SK-N-SH (cell line): ENCODE measurements around the gene MYO18B. TPM values are rescaled to one million over a fixed set of nuclear protein-coding genes. Genes with fewer than 3 reads are reported as not detected.

Experiments
- CTCF ChIA-PET: fragments of 300-600, 350-600 bp; formaldehyde crosslinking; extraction: SDS; loops from one replicate; lab custom pipeline; 2021; lab: Yijun Ruan, JAX
- POLR2A ChIA-PET: fragments of 350-600 bp; sonication (Branson Sonifier 250); formaldehyde crosslinking; extraction: SDS; loops from one replicate; lab custom pipeline; 2020; ENCODE audit warnings: antibody characterized with exemption, inconsistent platforms; lab: Yijun Ruan, JAX
- DNase-seq: peaks from one replicate; pipeline ENCODE4 v3.0.0; 2012
- H2AFZ ChIP-seq: fragments of 200-600 bp; sonication (generic); 2 replicates; pipeline ENCODE4 v1.8.1; 2016; ENCODE audit warnings: antibody characterized with exemption, mild to moderate bottlenecking, low read depth
- H3F3A ChIP-seq: fragments of 200-600 bp; sonication (generic); replicated peaks from 2 replicates; pipeline ENCODE3; 2016; ENCODE audit warnings: antibody characterized with exemption, mild to moderate bottlenecking; ENCODE audit not compliant: insufficient read depth
- H3K27ac ChIP-seq, 2 experiments: fragments of 200-500 bp in 1 of 2; fragments of 200-600 bp in 1 of 2; sonication (Bioruptor generic) in 1 of 2; sonication (generic), shearing (Covaris generic) in 1 of 2; 2 replicates each; pipeline versions ENCODE4 v1.5.1 to v1.6.1; 2014 to 2016; ENCODE audit warnings: low read depth in 2 of 2, inconsistent platforms in 1 of 2, low read length in 1 of 2, mild to moderate bottlenecking in 1 of 2, mixed read lengths in 1 of 2
- H3K27me3 ChIP-seq: fragments of 200-600 bp; sonication (generic), shearing (Covaris generic); 2 replicates; pipeline ENCODE4 v1.6.1; 2016; ENCODE audit warnings: mixed run types; ENCODE audit not compliant: insufficient read depth
- H3K36me3 ChIP-seq, 2 experiments: fragments of 200-500 bp in 1 of 2; fragments of 200-600 bp in 1 of 2; sonication (Bioruptor generic) in 1 of 2; sonication (generic) in 1 of 2; replicated peaks in 1 of 2; 2 replicates each; pipeline versions ENCODE3 to v1.5.1; 2014 to 2016; ENCODE audit warnings: low read length in 1 of 2, mild to moderate bottlenecking in 1 of 2; ENCODE audit not compliant: insufficient read depth in 2 of 2, control insufficient read depth in 1 of 2
- H3K4me1 ChIP-seq, 2 experiments: fragments of 200-500 bp in 1 of 2; fragments of 200-600 bp in 1 of 2; sonication (Bioruptor generic) in 1 of 2; sonication (generic), shearing (Covaris generic) in 1 of 2; 2 replicates each; pipeline versions ENCODE4 v1.5.1 to v1.6.1; 2014 to 2016; ENCODE audit warnings: low read depth in 1 of 2, low read length in 1 of 2, mixed run types in 1 of 2; ENCODE audit not compliant: insufficient read depth in 2 of 2, control insufficient read depth in 1 of 2
- H3K4me2 ChIP-seq: fragments of 200-600 bp; sonication (generic), shearing (Covaris generic); 2 replicates; pipeline ENCODE4 v1.6.1; 2017; ENCODE audit warnings: mixed run types
- H3K4me3 ChIP-seq, 2 experiments: fragments of 200-500 bp in 1 of 2; fragments of 200-600 bp in 1 of 2; sonication (Bioruptor generic) in 1 of 2; sonication (generic), shearing (Covaris generic) in 1 of 2; 2 replicates each; pipeline versions ENCODE4 v1.5.1 to v1.8.1; 2014 to 2016; ENCODE audit warnings: low read depth in 2 of 2, inconsistent platforms in 1 of 2, low read length in 1 of 2, mild to moderate bottlenecking in 1 of 2, mixed read lengths in 1 of 2, moderate library complexity in 1 of 2
- H3K79me2 ChIP-seq: fragments of 200-600 bp; sonication (generic); 2 replicates; pipeline ENCODE4 v1.8.1; 2017; ENCODE audit warnings: mild to moderate bottlenecking; ENCODE audit not compliant: insufficient read depth
- H3K9ac ChIP-seq: fragments of 200-600 bp; sonication (generic); 2 replicates; pipeline ENCODE4 v1.6.1; 2017; ENCODE audit warnings: mixed run types
- H3K9me2 ChIP-seq: fragments of 200-600 bp; sonication (generic); 2 replicates; pipeline ENCODE4 v1.6.1; 2017; ENCODE audit warnings: mixed run types
- H3K9me3 ChIP-seq: fragments of 200-600 bp; sonication (generic); 2 replicates; pipeline ENCODE4 v1.6.1; 2017; ENCODE audit warnings: mixed run types, mild to moderate bottlenecking, moderate library complexity
- H4K20me1 ChIP-seq: fragments of 200-600 bp; sonication (generic); 2 replicates; pipeline ENCODE4 v1.6.1; 2017; ENCODE audit warnings: mild to moderate bottlenecking, mixed run types; ENCODE audit not compliant: insufficient read depth
- EZH2phosphoT487 ChIP-seq: fragments of 200-600 bp; sonication (generic); IDR thresholded peaks from 2 replicates; pipeline ENCODE4 v1.6.1; 2017; ENCODE audit warnings: low read depth, mixed run types, mild to moderate bottlenecking, antibody characterized with exemption, moderate library complexity, borderline replicate concordance
- FOXJ3 ChIP-seq: sonication (generic); formaldehyde crosslinking; IDR thresholded peaks from 2 replicates; pipeline ENCODE4 v1.5.1; 2020; ENCODE audit warnings: mild to moderate bottlenecking, missing genetic modification reagents
- GABPA ChIP-seq: IDR thresholded peaks from 2 replicates; pipeline ENCODE4 v1.4.0; 2012; ENCODE audit warnings: low read depth, mild to moderate bottlenecking
- GATA2 ChIP-seq: sonication (generic); formaldehyde crosslinking; IDR thresholded peaks from 2 replicates; pipeline ENCODE4 v1.5.0; 2020; ENCODE audit warnings: mild to moderate bottlenecking, missing genetic modification reagents
- JUND ChIP-seq: IDR thresholded peaks from 2 replicates; pipeline ENCODE4 v1.4.0; 2012
- NFIC ChIP-seq: IDR thresholded peaks from 2 replicates; pipeline ENCODE4 v1.4.0; 2012; ENCODE audit warnings: borderline replicate concordance
- RAD21 ChIP-seq: IDR thresholded peaks from 2 replicates; pipeline ENCODE4 v1.6.1; 2012; ENCODE audit warnings: mild to moderate bottlenecking, low read length
- RFX5 ChIP-seq: IDR thresholded peaks from 2 replicates; pipeline ENCODE4 v1.6.1; 2012; ENCODE audit warnings: mild to moderate bottlenecking, improper control_type of control experiment, low read length
- RXRA ChIP-seq: IDR thresholded peaks from 2 replicates; pipeline ENCODE4 v1.4.0; 2012; ENCODE audit warnings: low read depth, mild to moderate bottlenecking, borderline replicate concordance
- TEAD4 ChIP-seq: IDR thresholded peaks from 2 replicates; pipeline ENCODE4 v1.4.0; 2012; ENCODE audit warnings: mild to moderate bottlenecking, borderline replicate concordance; ENCODE audit not compliant: insufficient read depth
- YY1 ChIP-seq: IDR thresholded peaks from 2 replicates; pipeline ENCODE4 v1.4.0; 2012; ENCODE audit warnings: low read depth, mild to moderate bottlenecking
- WGBS: methylation state at CpG from one replicate; pipeline ENCODE4 v1.1.6; 2017; ENCODE audit warnings: low lambda C conversion rate; 5-methylcytosine and 5-hydroxymethylcytosine counted together
- polyA plus RNA-seq, 3 experiments: library from polyadenylated mRNA; depleted of rRNA; stranded (reverse); fragments of >200 nt; gene quantifications; 2 replicates each; pipeline ENCODE4 v1.2.3, GENCODE V29; 2012
- TF ChIP-seq, protein P1 (sequence below): IDR thresholded peaks from 2 replicates; pipeline ENCODE4; 2012
- TF ChIP-seq, protein P2 (sequence below): IDR thresholded peaks from 2 replicates; pipeline ENCODE4 v1.4.0; 2012; ENCODE audit warnings: low read depth

Gene MYO18B
- polyA plus RNA-seq, 1 of the 3 experiments (the other 2 are of a cell fraction) = 0.05 TPM

DNA sequence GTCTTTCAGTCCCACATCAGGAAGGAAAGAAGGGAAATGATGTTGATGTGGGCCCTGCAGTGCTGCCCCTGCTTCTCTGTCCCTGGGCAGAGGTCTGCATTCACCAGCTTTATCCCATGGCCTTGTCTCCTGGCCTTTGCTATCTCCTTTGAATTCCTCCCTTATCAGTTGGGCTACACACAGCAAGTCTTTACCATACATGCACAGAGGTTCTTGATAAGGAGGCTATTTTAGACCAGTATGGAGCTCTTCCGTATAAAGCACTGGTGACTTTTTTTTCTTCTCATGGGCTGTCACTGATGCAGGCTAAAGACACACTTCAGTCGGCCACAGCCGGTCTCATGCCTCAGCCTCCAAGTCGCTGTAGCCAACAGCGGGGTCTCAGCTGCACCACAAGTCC, 20.2 kb downstream of the MYO18B start:
- Histone ChIP-seq H3K9ac (no peak overlapping the region), H3K27ac (no peak overlapping the region), H3K27me3 (no peaks in the 10 kb centered on the region), H3F3A (no peaks in the 10 kb centered on the region), H2AFZ (no peak overlapping the region), H3K4me3 (no peak overlapping the region), H3K9me2 (no peaks in the 10 kb centered on the region), H3K36me3 (no peaks in the 10 kb centered on the region), H4K20me1 (no peaks in the 10 kb centered on the region), H3K79me2 (no peaks in the 10 kb centered on the region), H3K9me3 (no peaks in the 10 kb centered on the region), H3K4me1 (peaks cover 0 to 17% of the 10 kb centered on the region in 2 experiments; a peak in 2 of 4 replicates), H3K4me2 (no peak overlapping the region)
- ChIA-PET POLR2A (interaction anchor here (0.6 kb wide), 1 partner anchor 603 kb away, joined by 3 read pairs; no protein-coding TSS in a partner anchor), CTCF (interaction anchor here (1.2 to 6.6 kb wide), 2 partner anchors 10 to 12 kb away, joined by 3 to 65 read pairs; no protein-coding TSS in a partner anchor)
- TF ChIP-seq, protein P1, sequence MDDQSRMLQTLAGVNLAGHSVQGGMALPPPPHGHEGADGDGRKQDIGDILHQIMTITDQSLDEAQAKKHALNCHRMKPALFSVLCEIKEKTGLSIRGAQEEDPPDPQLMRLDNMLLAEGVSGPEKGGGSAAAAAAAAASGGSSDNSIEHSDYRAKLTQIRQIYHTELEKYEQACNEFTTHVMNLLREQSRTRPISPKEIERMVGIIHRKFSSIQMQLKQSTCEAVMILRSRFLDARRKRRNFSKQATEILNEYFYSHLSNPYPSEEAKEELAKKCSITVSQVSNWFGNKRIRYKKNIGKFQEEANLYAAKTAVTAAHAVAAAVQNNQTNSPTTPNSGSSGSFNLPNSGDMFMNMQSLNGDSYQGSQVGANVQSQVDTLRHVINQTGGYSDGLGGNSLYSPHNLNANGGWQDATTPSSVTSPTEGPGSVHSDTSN = no peak
- TF ChIP-seq RFX5 (no peak), GABPA (no peak), TEAD4 (no peak), RAD21 (no peak), FOXJ3 (CRISPR knock-in tag) (no peak), NFIC (no peak), GATA2 (no peak), YY1 (no peak), RXRA (no peak), JUND (no peak)
- TF ChIP-seq, protein P2, sequence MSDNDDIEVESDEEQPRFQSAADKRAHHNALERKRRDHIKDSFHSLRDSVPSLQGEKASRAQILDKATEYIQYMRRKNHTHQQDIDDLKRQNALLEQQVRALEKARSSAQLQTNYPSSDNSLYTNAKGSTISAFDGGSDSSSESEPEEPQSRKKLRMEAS = no peak
- WGBS = 98% methylated on average over 5 of the region's 5 CpGs
- DNase-seq = no peak

DNA sequence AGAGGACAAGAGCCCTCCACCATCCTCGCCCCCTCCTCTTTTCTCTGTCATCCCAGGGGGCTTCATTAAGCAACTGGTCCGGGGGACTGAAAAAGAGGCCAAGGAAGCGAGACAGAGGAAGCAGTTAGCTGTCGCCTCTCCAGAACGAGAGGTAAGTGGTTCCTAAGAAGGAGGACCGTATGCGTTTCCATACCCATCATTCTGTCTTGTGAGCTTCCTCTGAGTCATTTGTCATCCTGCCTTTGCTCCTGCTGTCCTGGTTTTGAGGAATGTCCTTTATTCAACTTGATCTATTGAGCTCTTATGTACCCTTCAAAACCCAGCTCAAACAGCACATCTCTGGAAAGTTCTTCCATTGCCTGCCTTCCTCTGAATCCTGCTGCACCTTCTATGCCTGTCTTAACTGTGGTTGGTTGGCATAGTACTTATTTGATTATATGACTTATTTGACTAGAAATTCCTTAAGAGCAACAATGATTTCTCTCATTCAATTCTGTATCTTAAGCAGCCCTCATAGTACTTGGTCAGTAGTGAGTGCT, 21.3 kb downstream of the MYO18B start:
- H3K79me2 ChIP-seq = no peaks in the 10 kb centered on the region

More for the DNA sequence above, 21.3 kb downstream of the MYO18B start:
- Histone ChIP-seq H3K36me3 (no peaks in the 10 kb centered on the region), H3K9me3 (no peaks in the 10 kb centered on the region), H3K4me1 (peaks cover 0 to 17% of the 10 kb centered on the region in 2 experiments; a peak in 2 of 4 replicates), H3K27ac (no peak overlapping the region), H3K4me2 (no peak overlapping the region), H3K9me2 (no peaks in the 10 kb centered on the region), H3K27me3 (no peaks in the 10 kb centered on the region), H4K20me1 (no peaks in the 10 kb centered on the region)
- no peak for DNase-seq
- TF ChIP-seq RAD21 (no peak), EZH2phosphoT487 (no peak), YY1 (no peak)
- TF ChIP-seq, all 33 proteins: peak for 0
- H3K9ac ChIP-seq = no peak overlapping the region
- H2AFZ ChIP-seq = no peak overlapping the region
- CTCF ChIA-PET = interaction anchor here (0.6 to 6.6 kb wide), 9 partner anchors 8 to 667 kb away, joined by 3 to 65 read pairs (median 3); no protein-coding TSS in a partner anchor
- H3F3A ChIP-seq = no peaks in the 10 kb centered on the region
- WGBS = 58% methylated on average over 7 of the region's 7 CpGs
- H3K4me3 ChIP-seq = no peak overlapping the region
- POLR2A ChIA-PET = no interaction called here
